MCF 10A (cell line): ENCODE data around the gene ADARB2. TPM values are rescaled to one million over a fixed set of nuclear protein-coding genes. Genes with fewer than 3 reads are reported as not detected.

Experiments used
- BruUV-seq: library from RNA; stranded (reverse); fragments of 400-500 nt; replicated peaks from 2 replicates; lab custom pipeline; 2021; lab: Mats Ljungman, UMichigan
- CTCF ChIA-PET: fragments of 300-600 bp; sonication (Branson Sonifier 250); formaldehyde crosslinking; extraction: SDS; loops from one replicate; lab custom pipeline; 2021; ENCODE audit warnings: antibody characterized with exemption, inconsistent platforms; lab: Yijun Ruan, JAX
- POLR2A ChIA-PET: fragments of 300-600, 350-650 bp; sonication (Branson Sonifier 250); formaldehyde crosslinking; extraction: SDS; loops from one replicate; lab custom pipeline; 2020; ENCODE audit warnings: antibody characterized with exemption, inconsistent platforms; lab: Yijun Ruan, JAX
- DNase-seq: peaks from one replicate; pipeline ENCODE4 v3.0.0-alpha.2; 2018; ENCODE audit not compliant: unreplicated experiment
- H3K27ac Mint-ChIP-seq: one replicate; pipeline ENCODE4 v1.8.0; 2022; ENCODE audit warnings: mild to moderate bottlenecking, low read depth, mixed read lengths; ENCODE audit not compliant: unreplicated experiment
- H3K27me3 Mint-ChIP-seq: one replicate; pipeline ENCODE4 v1.8.0; 2022; ENCODE audit warnings: mixed read lengths; ENCODE audit not compliant: insufficient read depth, unreplicated experiment
- H3K36me3 Mint-ChIP-seq: one replicate; pipeline ENCODE4 v1.8.0; 2022; ENCODE audit warnings: mild to moderate bottlenecking, moderate library complexity, mixed read lengths; ENCODE audit not compliant: insufficient read depth, unreplicated experiment
- H3K4me1 Mint-ChIP-seq: one replicate; pipeline ENCODE4 v1.8.0; 2022; ENCODE audit warnings: mixed read lengths; ENCODE audit not compliant: insufficient read depth, unreplicated experiment
- H3K4me3 Mint-ChIP-seq: one replicate; pipeline ENCODE4 v1.8.0; 2022; ENCODE audit warnings: mild to moderate bottlenecking, moderate library complexity, mixed read lengths; ENCODE audit not compliant: unreplicated experiment
- H3K9me3 Mint-ChIP-seq: one replicate; pipeline ENCODE4 v1.8.0; 2022; ENCODE audit warnings: mixed read lengths; ENCODE audit not compliant: unreplicated experiment
- intact Hi-C: fragments of 100-400 bp; cut with micrococcal nuclease; formaldehyde crosslinking; loops from 2 replicates; pipeline ENCODE4 v1.14.1; 2022
- total RNA-seq: library from RNA; stranded (reverse); gene quantifications from 2 replicates; pipeline ENCODE4 v1.2.3, GENCODE V29; 2022
- TF ChIP-seq, protein P1 (sequence below): fragments of 200-600 bp; IDR thresholded peaks from one replicate; pipeline ENCODE4 v1.8.0; 2022; ENCODE audit warnings: antibody characterized with exemption, mild to moderate bottlenecking; ENCODE audit not compliant: unreplicated experiment

Gene ADARB2
- total RNA-seq, 1 experiment from 2014 or later, result 0.96 TPM

DNA sequence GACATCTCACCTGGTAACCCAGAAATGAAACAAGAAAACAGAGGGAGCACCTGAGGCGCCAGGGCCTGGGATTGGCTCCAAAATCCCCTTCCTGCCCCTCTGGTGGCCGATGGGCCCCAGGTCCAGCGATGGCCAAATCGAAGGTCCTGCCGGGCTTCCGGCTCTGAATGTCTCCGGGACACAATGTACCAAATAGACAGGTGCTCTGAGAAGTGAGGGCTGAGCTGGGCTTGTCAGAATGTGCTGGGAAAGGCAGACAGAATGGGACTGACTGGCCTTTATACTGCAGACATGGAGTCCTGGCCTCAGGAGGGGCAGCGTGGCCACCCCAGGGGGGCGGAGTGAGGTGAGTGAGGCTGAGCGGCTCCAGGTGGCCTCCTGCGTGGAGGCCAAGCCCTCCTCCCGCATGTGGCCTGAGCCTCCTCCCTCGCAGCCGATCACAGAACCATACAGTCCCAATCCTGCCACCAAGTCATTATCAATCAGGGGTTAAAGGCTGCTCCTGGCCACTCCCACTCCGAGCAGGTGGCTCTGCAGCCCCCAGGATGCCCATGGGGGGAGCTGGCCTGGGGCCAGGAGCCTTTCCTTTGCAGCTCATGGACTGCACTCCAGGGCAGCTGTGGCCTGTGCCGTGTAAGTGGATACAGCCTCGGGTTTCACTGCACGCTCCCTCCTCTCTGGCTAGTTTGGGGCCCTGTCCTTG, 185.5 kb downstream of the ADARB2 start:
- H3K27ac Mint-ChIP-seq, result no peak overlapping the region
- intact Hi-C loops, result no loop called here
- no peaks in the 10 kb centered on the region for H3K4me1 Mint-ChIP-seq
- peaks cover 5% of the 10 kb centered on the region for H3K27me3 Mint-ChIP-seq
- ChIA-PET CTCF (no interaction called here), POLR2A (no interaction called here)
- no peak for DNase-seq
- H3K4me3 Mint-ChIP-seq, result no peak overlapping the region
- no peaks in the 10 kb centered on the region for H3K36me3 Mint-ChIP-seq
- peaks cover 8% of the 10 kb centered on the region for H3K9me3 Mint-ChIP-seq
- no TSS peak for BruUV-seq
- TF ChIP-seq, protein P1, sequence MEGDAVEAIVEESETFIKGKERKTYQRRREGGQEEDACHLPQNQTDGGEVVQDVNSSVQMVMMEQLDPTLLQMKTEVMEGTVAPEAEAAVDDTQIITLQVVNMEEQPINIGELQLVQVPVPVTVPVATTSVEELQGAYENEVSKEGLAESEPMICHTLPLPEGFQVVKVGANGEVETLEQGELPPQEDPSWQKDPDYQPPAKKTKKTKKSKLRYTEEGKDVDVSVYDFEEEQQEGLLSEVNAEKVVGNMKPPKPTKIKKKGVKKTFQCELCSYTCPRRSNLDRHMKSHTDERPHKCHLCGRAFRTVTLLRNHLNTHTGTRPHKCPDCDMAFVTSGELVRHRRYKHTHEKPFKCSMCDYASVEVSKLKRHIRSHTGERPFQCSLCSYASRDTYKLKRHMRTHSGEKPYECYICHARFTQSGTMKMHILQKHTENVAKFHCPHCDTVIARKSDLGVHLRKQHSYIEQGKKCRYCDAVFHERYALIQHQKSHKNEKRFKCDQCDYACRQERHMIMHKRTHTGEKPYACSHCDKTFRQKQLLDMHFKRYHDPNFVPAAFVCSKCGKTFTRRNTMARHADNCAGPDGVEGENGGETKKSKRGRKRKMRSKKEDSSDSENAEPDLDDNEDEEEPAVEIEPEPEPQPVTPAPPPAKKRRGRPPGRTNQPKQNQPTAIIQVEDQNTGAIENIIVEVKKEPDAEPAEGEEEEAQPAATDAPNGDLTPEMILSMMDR, result no peak

DNA sequence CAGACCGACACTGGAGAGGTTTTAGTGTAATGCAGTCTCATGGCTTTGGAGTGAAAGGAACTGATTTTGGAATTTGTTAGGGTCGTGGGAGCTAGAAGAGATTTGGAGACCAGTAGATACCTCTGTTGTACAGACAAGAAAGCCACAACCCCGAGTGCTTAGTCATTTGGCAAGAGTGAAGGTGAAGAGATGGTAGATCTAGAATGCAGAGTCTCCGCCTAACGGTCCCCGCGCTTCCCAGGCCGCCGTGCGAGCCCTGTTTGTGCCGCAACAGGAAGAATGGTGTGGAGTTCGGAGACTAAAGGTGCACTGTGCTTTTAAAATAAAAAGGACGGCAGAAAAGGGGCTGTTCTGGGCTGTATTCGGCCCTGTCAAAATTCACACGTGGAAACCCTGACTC, 186.7 kb downstream of the ADARB2 start:
- BruUV-seq, result no TSS peak
- CTCF ChIA-PET, result no interaction called here
- H3K27me3 Mint-ChIP-seq, result no peaks in the 10 kb centered on the region

DNA sequence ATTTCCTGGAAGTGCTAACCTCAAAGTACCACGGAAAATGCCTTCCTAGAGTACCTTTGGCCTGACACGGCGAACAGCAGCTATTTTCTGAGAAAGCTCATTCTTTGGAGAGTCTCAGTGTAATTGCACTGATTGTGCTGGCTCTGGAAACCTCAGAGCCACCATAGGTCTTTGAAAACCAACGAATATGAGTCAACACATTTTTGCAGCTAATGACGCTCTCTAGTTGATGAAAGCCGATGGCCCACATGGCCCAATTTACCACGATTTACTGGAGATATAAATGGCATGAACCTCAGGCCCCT, 187.1 kb downstream of the ADARB2 start:
- TF ChIP-seq, protein P1, result no peak
- Mint-ChIP-seq H3K9me3 (peaks cover 8% of the 10 kb centered on the region), H3K27ac (no peak overlapping the region), H3K4me3 (no peak overlapping the region), H3K27me3 (no peaks in the 10 kb centered on the region), H3K36me3 (no peaks in the 10 kb centered on the region), H3K4me1 (no peaks in the 10 kb centered on the region)
- ChIA-PET CTCF (no interaction called here), POLR2A (interaction anchor here (0.5 kb wide), 1 partner anchor 71 kb away, joined by 3 read pairs; no protein-coding TSS in a partner anchor)
- no TSS peak for BruUV-seq
- DNase-seq, result no peak
- intact Hi-C loops, result no loop called here

More for the DNA sequence above, 186.7 kb downstream of the ADARB2 start:
- no peak for DNase-seq
- Mint-ChIP-seq H3K27ac (no peak overlapping the region), H3K4me3 (no peak overlapping the region), H3K36me3 (no peaks in the 10 kb centered on the region), H3K9me3 (peaks cover 8% of the 10 kb centered on the region), H3K4me1 (no peaks in the 10 kb centered on the region)
- POLR2A ChIA-PET, result interaction anchor here (0.5 kb wide), 1 partner anchor 71 kb away, joined by 3 read pairs; no protein-coding TSS in a partner anchor
- TF ChIP-seq, protein P1, result no peak
- intact Hi-C loops, result no loop called here

DNA sequence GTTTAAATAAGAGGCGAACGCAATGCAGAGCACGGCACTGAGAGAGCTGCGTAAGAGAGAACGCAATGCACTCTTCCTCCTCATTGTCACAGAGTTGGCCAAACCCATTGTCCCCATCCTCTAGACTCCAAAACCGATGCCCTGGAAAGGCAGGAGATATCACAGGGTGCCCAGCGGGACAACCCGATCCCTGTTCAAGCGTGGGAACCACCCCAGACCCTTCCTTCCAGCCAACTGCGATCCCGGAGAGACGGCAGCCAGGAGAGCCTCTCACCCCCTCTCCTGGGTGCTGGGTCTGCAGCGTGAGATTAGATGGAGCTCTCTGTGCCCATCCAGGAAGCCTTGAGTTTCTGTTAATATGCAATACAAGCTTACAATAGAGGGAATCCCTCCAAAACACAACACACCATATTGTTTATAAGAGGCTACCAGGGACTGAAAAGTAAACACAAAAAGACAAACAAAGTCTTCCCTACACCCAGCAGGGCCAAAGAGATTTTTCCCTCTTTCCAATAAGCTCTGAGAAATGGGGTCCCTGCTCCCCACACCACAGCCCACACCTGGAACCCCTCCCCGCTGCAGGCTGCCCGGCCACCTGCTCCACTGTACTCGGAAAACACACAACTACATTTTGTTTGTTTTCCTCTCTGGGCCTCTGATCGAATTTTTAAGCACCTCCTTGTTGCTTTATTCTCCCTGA, 187.6 kb downstream of the ADARB2 start:
- intact Hi-C loops, result no loop called here
- TF ChIP-seq, protein P1, result no peak
- BruUV-seq, result no TSS peak
- no peak overlapping the region for H3K27ac Mint-ChIP-seq
- no peaks in the 10 kb centered on the region for H3K36me3 Mint-ChIP-seq
- ChIA-PET POLR2A (no interaction called here), CTCF (no interaction called here)
- no peak overlapping the region for H3K4me3 Mint-ChIP-seq
- DNase-seq, result no peak
- H3K4me1 Mint-ChIP-seq, result no peaks in the 10 kb centered on the region
- no peaks in the 10 kb centered on the region for H3K27me3 Mint-ChIP-seq
- peaks cover 8% of the 10 kb centered on the region for H3K9me3 Mint-ChIP-seq
